ENCODE data around the gene ADAMTS2. TPM values are rescaled to one million over a fixed set of nuclear protein-coding genes. Genes with fewer than 3 reads are reported as not detected.

Gene ADAMTS2
- total RNA-seq, 2 experiments from 2014 or later = not detected

DNA sequence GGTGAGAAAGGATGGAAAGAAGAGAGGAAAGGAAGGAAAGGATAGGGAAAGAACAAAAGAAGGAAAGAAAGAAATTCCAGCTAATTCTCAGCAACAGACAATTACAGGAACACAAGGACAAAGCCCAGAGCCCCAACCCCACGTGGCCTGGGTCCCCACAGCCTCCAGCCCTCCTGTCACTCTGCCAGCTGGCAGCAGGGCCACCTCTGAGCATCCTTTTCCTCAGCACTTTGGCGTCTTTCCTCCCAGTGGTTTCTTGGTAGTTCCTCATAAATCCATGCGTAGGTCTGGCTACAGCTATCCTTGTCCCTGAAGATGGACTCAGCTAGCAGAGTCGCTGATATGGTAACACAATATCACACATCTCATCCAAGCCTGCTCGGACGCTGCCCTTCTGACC, 28.3 kb downstream of the ADAMTS2 start:
- no peaks in the 10 kb centered on the region for H3K27me3 Mint-ChIP-seq (ENCODE audit: low read depth)
- no peaks in the 10 kb centered on the region for H3K36me3 Mint-ChIP-seq (ENCODE audit: low read depth)
- ATAC-seq (no peak), DNase-seq (no peak)
- no peak overlapping the region for H3K27ac Mint-ChIP-seq
- no peaks in the 10 kb centered on the region for H3K4me1 Mint-ChIP-seq (ENCODE audit: low read depth)
- H3K4me3 Mint-ChIP-seq = no peak overlapping the region
- no peaks in the 10 kb centered on the region for H3K9me3 Mint-ChIP-seq (ENCODE audit: insufficient read depth)
- ChIA-PET CTCF (no interaction called here), POLR2A (no interaction called here)

DNA sequence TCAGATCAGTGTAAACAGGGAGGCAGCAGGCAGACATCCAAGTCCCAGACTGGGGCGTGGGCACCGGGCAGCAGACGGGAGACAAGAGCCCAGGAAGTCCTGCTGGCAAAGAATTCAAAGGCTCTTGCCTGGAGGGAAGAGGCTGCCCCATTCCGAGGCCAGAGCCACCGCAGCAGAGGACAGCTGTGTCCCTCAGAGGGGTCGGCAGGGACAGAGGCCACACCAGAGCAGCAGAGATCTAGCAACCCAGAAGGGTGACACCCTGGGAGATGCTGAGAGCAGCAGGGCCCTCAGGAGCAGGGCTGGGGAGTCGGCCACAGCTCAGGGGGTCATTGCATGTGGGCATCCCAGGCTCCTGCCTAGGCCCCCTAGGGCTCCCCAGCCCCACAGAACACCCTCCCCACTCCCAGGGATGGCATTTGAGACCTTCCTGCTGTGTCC, 29.1 kb downstream of the ADAMTS2 start:
- Mint-ChIP-seq H3K27ac (no peak overlapping the region), H3K4me1 (ENCODE audit: low read depth) (no peaks in the 10 kb centered on the region), H3K36me3 (ENCODE audit: low read depth) (no peaks in the 10 kb centered on the region), H3K27me3 (ENCODE audit: low read depth) (no peaks in the 10 kb centered on the region), H3K4me3 (no peak overlapping the region), H3K9me3 (ENCODE audit: insufficient read depth) (no peaks in the 10 kb centered on the region)
- DNase-seq (no peak), ATAC-seq (no peak)
- POLR2A ChIA-PET = no interaction called here
- CTCF ChIA-PET = no interaction called here

DNA sequence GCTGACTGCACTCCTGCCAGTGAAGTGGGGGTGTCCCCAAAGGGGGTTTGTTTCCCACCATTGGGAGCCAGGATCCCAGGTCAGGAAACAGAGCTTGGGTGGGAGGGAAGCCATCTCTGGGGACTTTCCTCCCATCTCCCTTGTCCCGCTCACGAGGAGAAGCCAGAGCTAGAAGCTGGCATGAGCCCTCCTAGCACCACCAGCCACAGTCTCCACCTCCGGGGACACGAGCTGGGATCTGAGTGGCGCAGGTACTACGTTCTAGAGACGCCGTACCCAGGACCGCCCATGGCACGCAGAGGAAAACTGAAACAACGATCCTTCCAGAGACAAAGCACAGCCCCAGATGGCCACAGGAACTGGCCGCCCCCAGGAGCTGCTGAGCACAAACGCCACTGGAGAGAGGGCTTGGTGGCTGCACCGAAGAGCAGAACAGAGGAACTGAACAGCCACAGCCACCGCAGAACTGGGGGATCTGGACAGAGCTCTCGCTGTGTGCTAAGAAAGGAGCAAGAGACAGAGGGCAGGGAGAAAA, 29.8 kb downstream of the ADAMTS2 start:
- H3K27me3 Mint-ChIP-seq (ENCODE audit: low read depth) = no peaks in the 10 kb centered on the region
- no peaks in the 10 kb centered on the region for H3K9me3 Mint-ChIP-seq (ENCODE audit: insufficient read depth)
- no peaks in the 10 kb centered on the region for H3K4me1 Mint-ChIP-seq (ENCODE audit: low read depth)
- no peak overlapping the region for H3K27ac Mint-ChIP-seq
- ChIA-PET CTCF (no interaction called here), POLR2A (no interaction called here)
- H3K36me3 Mint-ChIP-seq (ENCODE audit: low read depth) = no peaks in the 10 kb centered on the region
- no peak overlapping the region for H3K4me3 Mint-ChIP-seq
- no peak for DNase-seq
- no peak for ATAC-seq

DNA sequence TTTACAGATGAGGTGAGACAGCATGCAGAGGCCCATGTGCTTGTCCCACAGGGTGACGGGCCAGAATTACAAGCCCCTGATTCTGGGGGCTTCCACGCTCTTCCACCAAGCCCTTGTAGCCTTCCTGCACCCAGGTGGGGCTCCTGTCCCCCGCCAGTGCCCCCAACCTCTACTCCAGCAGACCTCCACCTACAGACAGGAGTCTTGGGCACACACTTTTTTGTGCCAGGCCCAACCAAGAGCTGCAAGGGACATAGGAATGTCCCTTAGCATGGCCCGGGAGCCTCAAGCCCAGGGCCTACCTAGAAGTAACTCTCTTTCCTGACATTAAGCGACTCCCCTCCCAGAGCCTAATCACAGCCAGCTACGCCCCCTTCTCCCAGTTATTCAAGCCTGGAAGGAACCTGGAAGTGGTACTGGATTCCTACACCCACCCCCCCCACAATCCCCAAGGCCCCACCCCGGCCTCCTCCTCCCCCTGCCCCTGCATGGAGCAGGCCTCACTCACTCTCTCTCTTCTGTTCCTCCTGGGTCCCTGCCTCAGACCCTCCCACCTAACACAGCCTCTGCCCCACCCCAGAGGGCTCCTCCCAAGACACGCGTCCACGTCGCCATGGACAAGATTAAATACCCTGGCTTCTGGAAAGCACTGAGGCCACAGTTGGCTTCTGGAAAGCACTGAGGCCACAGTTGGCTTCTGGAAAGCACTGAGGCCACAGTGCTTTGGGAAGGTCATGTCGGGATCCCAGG, 30.5 kb downstream of the ADAMTS2 start:
- Mint-ChIP-seq H3K4me3 (no peak overlapping the region), H3K27me3 (ENCODE audit: low read depth) (no peaks in the 10 kb centered on the region), H3K27ac (no peak overlapping the region), H3K36me3 (ENCODE audit: low read depth) (no peaks in the 10 kb centered on the region), H3K4me1 (ENCODE audit: low read depth) (no peaks in the 10 kb centered on the region), H3K9me3 (ENCODE audit: insufficient read depth) (no peaks in the 10 kb centered on the region)
- no peak for DNase-seq
- POLR2A ChIA-PET = no interaction called here
- no peak for ATAC-seq
- CTCF ChIA-PET = no interaction called here

DNA sequence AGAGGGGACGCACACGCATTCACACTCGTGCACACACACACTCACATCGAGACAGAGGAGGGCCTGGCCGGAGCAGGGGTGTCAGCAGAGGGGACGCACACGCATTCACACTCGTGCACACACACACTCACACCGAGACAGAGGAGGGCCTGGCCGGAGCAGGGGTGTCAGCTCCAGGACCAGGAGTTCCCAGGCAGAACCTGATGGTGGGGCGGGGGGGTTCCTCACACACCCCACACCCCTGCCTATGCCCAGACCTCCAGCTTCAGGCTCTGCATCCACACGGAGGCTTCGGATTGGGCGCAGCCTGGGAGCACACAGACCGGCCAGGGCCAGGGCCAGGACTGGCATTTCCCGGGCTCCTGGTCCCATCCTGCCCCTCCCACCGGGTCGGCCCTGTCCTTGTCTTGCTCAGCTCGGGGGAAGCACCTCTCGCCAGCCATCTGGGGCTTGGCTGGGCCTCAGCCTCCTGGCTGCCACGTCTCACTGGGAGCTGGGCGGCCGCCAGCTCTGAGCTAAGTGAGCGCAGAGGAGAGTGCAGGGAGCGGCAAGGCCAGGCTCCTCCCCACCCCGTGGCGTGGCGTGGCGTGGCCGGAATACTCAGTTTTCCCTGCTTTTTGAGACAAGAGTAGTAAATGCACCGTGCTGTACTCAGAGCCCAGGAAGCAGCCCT, 31.3 kb downstream of the ADAMTS2 start:
- POLR2A ChIA-PET = no interaction called here
- Mint-ChIP-seq H3K36me3 (ENCODE audit: low read depth) (no peaks in the 10 kb centered on the region), H3K27ac (no peak overlapping the region), H3K4me3 (no peak overlapping the region), H3K27me3 (ENCODE audit: low read depth) (no peaks in the 10 kb centered on the region), H3K4me1 (ENCODE audit: low read depth) (no peaks in the 10 kb centered on the region), H3K9me3 (ENCODE audit: insufficient read depth) (no peaks in the 10 kb centered on the region)
- DNase-seq (no peak), ATAC-seq (no peak)
- CTCF ChIA-PET = no interaction called here

DNA sequence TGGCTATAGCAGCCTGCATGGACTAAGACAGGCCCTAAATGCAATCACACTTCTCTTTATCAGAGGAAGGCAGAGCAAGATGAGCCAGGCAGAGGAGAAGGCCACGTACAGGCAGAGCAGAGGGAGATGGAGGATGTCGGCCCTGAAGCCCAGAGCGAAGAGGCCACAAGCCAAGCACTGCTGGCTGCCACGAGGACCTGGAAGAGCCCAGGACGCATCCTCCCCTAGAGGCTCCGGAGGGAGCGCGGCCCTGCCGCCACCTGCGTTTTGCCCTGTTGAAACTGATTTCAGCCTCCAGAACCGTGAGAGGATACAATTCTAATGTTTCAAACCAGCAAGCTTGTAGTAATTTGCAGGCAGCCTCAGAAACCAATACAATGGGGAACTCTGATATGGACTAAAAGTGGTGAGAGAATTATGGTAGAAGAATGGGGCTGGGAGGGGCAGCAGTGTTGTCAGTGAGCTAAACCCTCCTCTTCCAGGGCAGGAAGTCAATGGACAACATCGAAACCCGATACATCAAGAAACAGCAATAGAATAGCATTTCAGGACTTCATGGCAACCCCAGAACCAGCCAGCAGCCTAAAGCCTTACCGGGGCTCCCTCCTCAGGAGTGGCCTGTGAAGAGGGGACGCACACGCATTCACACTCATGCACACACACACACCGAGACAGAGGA, 32.6 kb downstream of the ADAMTS2 start:
- no peaks in the 10 kb centered on the region for H3K27me3 Mint-ChIP-seq (ENCODE audit: low read depth)
- ChIA-PET POLR2A (no interaction called here), CTCF (no interaction called here)
- no peak for DNase-seq
- no peak overlapping the region for H3K27ac Mint-ChIP-seq
- no peaks in the 10 kb centered on the region for H3K36me3 Mint-ChIP-seq (ENCODE audit: low read depth)
- no peaks in the 10 kb centered on the region for H3K9me3 Mint-ChIP-seq (ENCODE audit: insufficient read depth)
- no peak overlapping the region for H3K4me3 Mint-ChIP-seq
- no peaks in the 10 kb centered on the region for H3K4me1 Mint-ChIP-seq (ENCODE audit: low read depth)
- no peak for ATAC-seq

DNA sequence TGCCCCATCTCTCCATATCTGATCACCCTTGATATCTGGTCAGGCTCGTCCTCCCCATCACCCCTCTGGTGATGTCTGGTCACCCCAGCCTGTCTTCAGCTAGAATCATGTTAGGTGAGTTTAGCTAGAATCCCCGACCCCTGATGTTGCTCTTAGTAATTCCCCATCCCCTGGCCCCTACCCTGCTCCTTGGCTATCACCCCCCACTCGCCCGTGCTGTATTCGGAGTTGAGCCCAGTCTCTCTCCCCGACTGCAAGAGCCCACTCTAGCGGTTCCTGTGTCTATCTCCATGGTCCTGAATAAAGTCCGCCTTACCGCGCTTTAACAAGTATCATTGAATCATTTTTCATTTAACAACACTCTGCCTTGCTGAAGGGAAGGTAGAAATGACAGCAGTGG, 33.7 kb downstream of the ADAMTS2 start:
- Mint-ChIP-seq H3K4me3 (no peak overlapping the region), H3K27me3 (ENCODE audit: low read depth) (no peaks in the 10 kb centered on the region), H3K9me3 (ENCODE audit: insufficient read depth) (no peaks in the 10 kb centered on the region), H3K36me3 (ENCODE audit: low read depth) (no peaks in the 10 kb centered on the region), H3K4me1 (ENCODE audit: low read depth) (no peaks in the 10 kb centered on the region), H3K27ac (no peak overlapping the region)
- DNase-seq (no peak), ATAC-seq (no peak)
- POLR2A ChIA-PET = no interaction called here
- CTCF ChIA-PET = no interaction called here

DNA sequence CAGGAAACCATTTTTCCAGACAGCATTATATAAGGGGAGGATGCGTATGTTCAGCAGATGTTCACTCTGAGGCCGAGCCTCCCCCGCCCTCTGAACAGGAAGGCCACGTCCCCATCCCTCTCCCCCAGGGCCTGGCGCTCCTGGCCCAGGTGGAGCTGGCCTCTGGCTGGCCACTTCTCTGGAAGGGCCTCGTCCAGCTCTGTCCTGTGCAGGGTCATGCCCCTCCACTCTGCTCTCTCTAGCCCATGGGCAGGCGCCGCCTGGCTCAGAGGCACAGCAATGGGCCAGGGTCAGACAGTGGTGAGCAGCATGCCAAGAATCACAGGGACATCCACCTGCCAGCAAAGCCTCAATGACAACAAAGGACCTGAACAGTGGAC, 34.2 kb downstream of the ADAMTS2 start:
- CTCF ChIA-PET = no interaction called here
- Mint-ChIP-seq H3K4me1 (ENCODE audit: low read depth) (no peaks in the 10 kb centered on the region), H3K4me3 (no peak overlapping the region), H3K27me3 (ENCODE audit: low read depth) (no peaks in the 10 kb centered on the region), H3K9me3 (ENCODE audit: insufficient read depth) (no peaks in the 10 kb centered on the region), H3K36me3 (ENCODE audit: low read depth) (no peaks in the 10 kb centered on the region), H3K27ac (no peak overlapping the region)
- ATAC-seq (no peak), DNase-seq (no peak)
- POLR2A ChIA-PET = no interaction called here

DNA sequence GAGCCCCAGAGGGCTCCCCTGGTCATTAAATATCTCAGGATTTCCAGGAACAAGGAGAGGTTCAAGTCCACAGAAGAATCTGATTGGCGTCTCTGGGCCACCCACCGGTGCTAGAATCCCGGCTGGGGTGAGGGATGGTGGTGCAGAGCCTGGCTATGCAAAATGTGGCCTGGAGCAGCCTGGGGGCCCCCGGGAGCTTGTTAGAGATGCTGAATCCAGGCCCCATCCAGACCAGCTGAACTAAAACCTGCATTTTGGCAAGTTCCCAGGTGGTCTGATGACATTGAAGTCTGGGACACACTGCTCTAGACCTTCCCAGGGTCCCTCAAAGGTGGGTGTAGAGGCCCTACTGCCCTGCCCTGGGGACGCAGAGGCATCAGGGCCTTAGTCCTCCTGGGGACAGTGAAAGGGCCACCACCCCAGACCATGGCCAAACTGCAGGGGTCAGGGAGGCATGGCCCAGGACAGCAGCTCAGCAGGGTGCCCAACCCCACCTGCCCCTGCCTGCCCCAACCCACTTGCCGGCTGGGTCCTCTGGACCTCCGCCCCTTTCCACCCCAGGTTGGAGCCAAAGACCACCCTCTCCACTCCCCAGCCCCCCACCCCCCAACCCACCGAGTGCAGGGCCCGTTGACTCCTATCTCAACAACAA, 34.7 kb downstream of the ADAMTS2 start:
- H3K9me3 Mint-ChIP-seq (ENCODE audit: insufficient read depth) = no peaks in the 10 kb centered on the region
- ATAC-seq = no peak
- H3K36me3 Mint-ChIP-seq (ENCODE audit: low read depth) = no peaks in the 10 kb centered on the region
- H3K4me1 Mint-ChIP-seq (ENCODE audit: low read depth) = no peaks in the 10 kb centered on the region
- CTCF ChIA-PET = no interaction called here
- H3K27ac Mint-ChIP-seq = no peak overlapping the region
- POLR2A ChIA-PET = no interaction called here
- H3K4me3 Mint-ChIP-seq = no peak overlapping the region
- no peaks in the 10 kb centered on the region for H3K27me3 Mint-ChIP-seq (ENCODE audit: low read depth)
- no peak for DNase-seq

DNA sequence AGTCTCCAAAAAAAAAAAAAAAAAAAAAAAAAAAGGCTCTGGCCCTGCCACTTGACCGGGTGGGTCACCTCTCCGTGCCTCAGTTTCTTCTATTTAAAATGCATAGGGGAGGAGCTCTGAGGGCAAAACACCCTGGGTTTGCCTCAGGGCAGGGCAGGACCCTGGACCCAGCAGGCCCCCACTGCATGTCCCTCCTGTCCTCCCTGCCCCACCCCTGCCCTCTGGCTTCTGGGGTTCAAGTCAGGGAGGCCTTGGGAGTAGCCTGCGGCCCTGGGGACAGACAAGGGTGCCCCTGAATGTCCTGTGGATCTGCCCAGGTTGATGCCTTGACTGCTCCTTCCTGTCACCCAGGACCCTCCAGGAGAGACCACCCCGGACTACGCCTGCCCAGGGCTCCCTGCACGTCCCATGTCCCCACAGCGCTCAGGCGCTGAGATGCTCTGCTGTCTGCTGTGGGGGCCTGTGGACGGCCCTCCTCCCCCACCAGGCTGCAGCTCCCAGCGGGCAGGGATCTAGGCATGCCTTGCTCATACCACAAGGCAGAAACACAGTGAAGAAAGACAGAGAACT, 35.4 kb downstream of the ADAMTS2 start:
- ATAC-seq (no peak), DNase-seq (no peak)
- H3K27ac Mint-ChIP-seq = no peak overlapping the region
- no peak overlapping the region for H3K4me3 Mint-ChIP-seq
- H3K4me1 Mint-ChIP-seq (ENCODE audit: low read depth) = no peaks in the 10 kb centered on the region
- no peaks in the 10 kb centered on the region for H3K27me3 Mint-ChIP-seq (ENCODE audit: low read depth)
- peaks cover 5% of the 10 kb centered on the region for H3K9me3 Mint-ChIP-seq (ENCODE audit: insufficient read depth)
- ChIA-PET POLR2A (no interaction called here), CTCF (no interaction called here)
- H3K36me3 Mint-ChIP-seq (ENCODE audit: low read depth) = no peaks in the 10 kb centered on the region

DNA sequence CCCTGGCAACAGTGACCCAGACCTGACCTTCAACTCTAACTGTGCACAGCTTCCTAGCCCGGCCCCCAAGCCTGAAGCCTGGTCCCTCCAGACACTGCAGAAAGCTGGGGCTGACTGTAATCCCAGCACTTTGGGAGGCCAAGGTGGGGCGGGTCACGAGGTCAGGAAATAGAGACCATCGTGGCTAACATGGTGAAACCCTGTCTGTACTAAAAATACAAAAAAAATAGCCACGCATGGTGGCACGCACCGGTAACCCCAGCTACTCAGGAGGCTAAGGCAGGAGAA, 35.9 kb downstream of the ADAMTS2 start:
- Mint-ChIP-seq H3K27me3 (ENCODE audit: low read depth) (no peaks in the 10 kb centered on the region), H3K27ac (no peak overlapping the region), H3K9me3 (ENCODE audit: insufficient read depth) (peaks cover 9% of the 10 kb centered on the region), H3K36me3 (ENCODE audit: low read depth) (no peaks in the 10 kb centered on the region), H3K4me1 (ENCODE audit: low read depth) (no peaks in the 10 kb centered on the region), H3K4me3 (no peak overlapping the region)
- CTCF ChIA-PET = no interaction called here
- DNase-seq (no peak), ATAC-seq (no peak)
- POLR2A ChIA-PET = no interaction called here

All from activated CD8-positive, alpha-beta T cell treated with anti-CD3 and anti-CD28 coated beads, Interleukin-2, amount 10 ng/mL, durations not matched to agents 7 days and 5 days (primary cell).